IMR-90 (cell line): ENCODE data around the gene OR10G2. TPM values are rescaled to one million over a fixed set of nuclear protein-coding genes. Genes with fewer than 3 reads are reported as not detected.

Source experiments
- ATAC-seq: fragments of 200-7000 bp; cut with Tn5 transposase; 2 replicates; pipeline ENCODE4 v1.9.1; 2020; ENCODE audit warnings: low read depth, mild to moderate bottlenecking, moderate library complexity
- BruUV-seq: library from RNA; stranded (reverse); fragments of 400-500 nt; replicated peaks from 2 replicates; lab custom pipeline; 2021; lab: Mats Ljungman, UMichigan
- CTCF ChIA-PET: fragments of 300-600 bp; formaldehyde crosslinking; extraction: SDS; loops from one replicate; lab custom pipeline; 2021; ENCODE audit warnings: antibody characterized with exemption; lab: Yijun Ruan, JAX
- POLR2A ChIA-PET: fragments of 300-600 bp; sonication (Branson Sonifier 250); formaldehyde crosslinking; loops from one replicate; lab custom pipeline; 2022; ENCODE audit warnings: antibody characterized with exemption; ENCODE audit not compliant: unreplicated experiment; lab: Charles Lee
- DNase-seq: peaks from one replicate; pipeline ENCODE4 v3.0.0; 2013
- H2AFZ ChIP-seq: replicated peaks from 2 replicates; pipeline ENCODE3; 2013; ENCODE audit warnings: low read length, mild to moderate bottlenecking; ENCODE audit not compliant: poor library complexity
- H2AK5ac ChIP-seq: 2 replicates; pipeline ENCODE4 v1.6.1; 2013; ENCODE audit warnings: low read depth, low read length, inconsistent platforms
- H2AK9ac ChIP-seq: replicated peaks from 2 replicates; pipeline ENCODE3; 2013; ENCODE audit warnings: mild to moderate bottlenecking, low read depth, low read length, moderate library complexity; ENCODE audit not compliant: poor library complexity
- H2BK120ac ChIP-seq: 2 replicates; pipeline ENCODE4 v1.6.1; 2013; ENCODE audit warnings: low read depth, low read length, inconsistent platforms
- H2BK15ac ChIP-seq: 3 replicates; pipeline ENCODE4 v1.6.1; 2013; ENCODE audit warnings: low read depth, low read length, inconsistent platforms
- H2BK20ac ChIP-seq: 2 replicates; pipeline ENCODE4 v1.6.1; 2013; ENCODE audit warnings: low read depth, mild to moderate bottlenecking, inconsistent platforms, low read length, moderate library complexity
- H2BK5ac ChIP-seq: 2 replicates; pipeline ENCODE4 v1.6.1; 2013; ENCODE audit warnings: mild to moderate bottlenecking, low read depth, low read length, inconsistent platforms; ENCODE audit not compliant: poor library complexity, severe bottlenecking
- H3K14ac ChIP-seq: replicated peaks from 2 replicates; pipeline ENCODE4 v1.6.1; 2013; ENCODE audit warnings: low read depth, low read length, inconsistent platforms
- H3K18ac ChIP-seq: 2 replicates; pipeline ENCODE4 v1.6.1; 2013; ENCODE audit warnings: low read depth, low read length, control low read depth
- H3K23ac ChIP-seq: 2 replicates; pipeline ENCODE4 v1.6.1; 2013; ENCODE audit warnings: low read depth, low read length, inconsistent platforms
- H3K27ac ChIP-seq: 2 replicates; pipeline ENCODE4 v1.5.1; 2013; ENCODE audit warnings: mild to moderate bottlenecking, control low read depth, low read length; ENCODE audit not compliant: insufficient read depth
- H3K27me3 ChIP-seq: 2 replicates; pipeline ENCODE4 v1.6.1; 2013; ENCODE audit warnings: low read length; ENCODE audit not compliant: control insufficient read depth, insufficient read depth
- H3K36me3 ChIP-seq: 2 replicates; pipeline ENCODE4 v1.6.1; 2013; ENCODE audit warnings: low read length, mixed read lengths; ENCODE audit not compliant: control insufficient read depth, insufficient read depth
- H3K4ac ChIP-seq: 2 replicates; pipeline ENCODE4 v1.6.1; 2013; ENCODE audit warnings: low read depth, low read length, inconsistent platforms
- H3K4me1 ChIP-seq: 2 replicates; pipeline ENCODE4 v1.6.1; 2013; ENCODE audit warnings: low read length, mixed read lengths; ENCODE audit not compliant: control insufficient read depth, insufficient read depth
- H3K4me2 ChIP-seq: 2 replicates; pipeline ENCODE4 v1.6.1; 2013; ENCODE audit warnings: low read depth, mild to moderate bottlenecking, control low read depth, low read length, moderate library complexity
- H3K4me3 ChIP-seq: 2 replicates; pipeline ENCODE4 v1.5.1; 2013; ENCODE audit warnings: low read depth, mild to moderate bottlenecking, control low read depth, low read length, moderate library complexity; ENCODE audit not compliant: insufficient read depth
- H3K56ac ChIP-seq: 2 replicates; pipeline ENCODE4 v1.6.1; 2013; ENCODE audit warnings: low read length, inconsistent platforms; ENCODE audit not compliant: insufficient read depth; ENCODE audit errors: extremely low read depth
- H3K79me1 ChIP-seq, 2 experiments: 2 replicates each; pipeline ENCODE4 v1.6.1; 2013; ENCODE audit warnings: low read length in 2 of 2, inconsistent platforms in 1 of 2, low read depth in 1 of 2
- H3K9ac ChIP-seq: 2 replicates; pipeline ENCODE4 v1.6.1; 2013; ENCODE audit warnings: low read depth, low read length, control low read depth
- H3K9me1 ChIP-seq: 2 replicates; pipeline ENCODE4 v1.6.1; 2013; ENCODE audit warnings: low read length, inconsistent platforms; ENCODE audit not compliant: insufficient read depth
- H3K9me3 ChIP-seq: 2 replicates; pipeline ENCODE4 v1.6.1; 2013; ENCODE audit warnings: low read length; ENCODE audit not compliant: control insufficient read depth, insufficient read depth
- H4K20me1 ChIP-seq: 2 replicates; pipeline ENCODE4 v1.6.1; 2013; ENCODE audit warnings: low read length, inconsistent platforms; ENCODE audit not compliant: insufficient read depth
- H4K5ac ChIP-seq: 2 replicates; pipeline ENCODE4 v1.6.1; 2013; ENCODE audit warnings: mild to moderate bottlenecking, low read depth, low read length, control low read depth
- H4K8ac ChIP-seq, 2 experiments: 2 replicates each; pipeline ENCODE4 v1.6.1; 2013; ENCODE audit warnings: low read depth in 2 of 2, low read length in 2 of 2, control low read depth in 1 of 2, inconsistent platforms in 1 of 2
- H4K91ac ChIP-seq: 2 replicates; pipeline ENCODE4 v1.6.1; 2013; ENCODE audit warnings: low read depth, low read length, inconsistent platforms; ENCODE audit not compliant: insufficient read depth
- MXI1 ChIP-seq: IDR thresholded peaks from 2 replicates; pipeline ENCODE4 v1.6.1; 2012; ENCODE audit warnings: low read depth, mild to moderate bottlenecking, low read length, moderate library complexity, borderline replicate concordance
- NFE2L2 ChIP-seq: fragments of 150-350 bp; IDR thresholded peaks from 2 replicates; pipeline ENCODE4 v1.6.1; 2016; ENCODE audit warnings: low read depth, mild to moderate bottlenecking, low read length
- WGBS, 2 experiments: methylation state at CpG; one replicate each; pipeline versions ENCODE4 v1.1.5 to v1.1.7; 2013; ENCODE audit warnings: missing lambda C conversion rate in 2 of 2; ENCODE audit not compliant: insufficient read length in 1 of 2; ENCODE audit errors: extremely low coverage in 2 of 2; 5-methylcytosine and 5-hydroxymethylcytosine counted together
- dilution Hi-C: fragments of 300-500 bp; cut with HindIII; formaldehyde crosslinking; loops from one replicate; pipeline ENCODE4 v1.14.3; 2018; ENCODE audit warnings: low sequenced_read_pairs; ENCODE audit not compliant: unreplicated experiment
- in situ Hi-C: fragments of 300-500 bp; cut with MboI; formaldehyde crosslinking; loops from 3 replicates; pipeline ENCODE4 v1.14.3; 2019; ENCODE audit warnings: low sequenced_read_pairs, inconsistent platforms, mixed read lengths
- intact Hi-C: fragments of 100-400 bp; cut with micrococcal nuclease; formaldehyde crosslinking; loops from 2 replicates; pipeline ENCODE4 v1.10.0; 2022
- polyA plus RNA-seq, 3 experiments: library from polyadenylated mRNA; depleted of rRNA; stranded (reverse); fragments of >200 nt; gene quantifications; 2 replicates each; pipeline ENCODE4 v1.2.3, GENCODE V29; 2012; ENCODE audit warnings: low replicate concordance in 1 of 3
- total RNA-seq: library from RNA; depleted of rRNA; stranded (reverse); fragments of >200 nt; gene quantifications from 2 replicates; pipeline ENCODE4 v1.2.3, GENCODE V29; 2012

Gene OR10G2
- total and polyA plus RNA-seq, 2 of the 4 experiments (the other 2 are of a cell fraction), result not detected

- H3K27me3 ChIP-seq, result no peaks in the 10 kb centered on the region
- no peak overlapping the region for H2BK5ac ChIP-seq
- H3K9me1 ChIP-seq, result no peaks in the 10 kb centered on the region
- no peak overlapping the region for H4K5ac ChIP-seq
- no CpG with 5 or more reads among the region's 3 CpGs for WGBS, 2 experiments
- dilution Hi-C loops, result no loop called here
- H4K91ac ChIP-seq, result no peak overlapping the region
- no peak overlapping the region for H2BK120ac ChIP-seq
- H2BK20ac ChIP-seq, result no peak overlapping the region
- H3K9ac ChIP-seq, result no peak overlapping the region
- no peak overlapping the region for H3K23ac ChIP-seq
- CTCF ChIA-PET, result no interaction called here
- H3K9me3 ChIP-seq, result no peaks in the 10 kb centered on the region
- no peak overlapping the region for H3K27ac ChIP-seq
- POLR2A ChIA-PET, result no interaction called here
- no peak overlapping the region for H3K4me3 ChIP-seq
- no TSS peak for BruUV-seq
- H3K4me1 ChIP-seq, result no peaks in the 10 kb centered on the region
- H3K14ac ChIP-seq, result no peak overlapping the region
- in situ Hi-C loops, result no loop called here
- intact Hi-C loops, result no loop called here
- no peaks in the 10 kb centered on the region for H3K36me3 ChIP-seq
- no peak for TF ChIP-seq MXI1
- TF ChIP-seq NFE2L2, result no peak
- no peak overlapping the region for H2AFZ ChIP-seq
- ATAC-seq, result no peak
- H4K20me1 ChIP-seq, result no peaks in the 10 kb centered on the region
- H2BK15ac ChIP-seq, result no peak overlapping the region
- no peak overlapping the region for H3K56ac ChIP-seq
- no peak overlapping the region for H2AK5ac ChIP-seq
- H3K4ac ChIP-seq, result no peak overlapping the region
- no peak overlapping the region for H4K8ac ChIP-seq
- no peak overlapping the region for H3K4me2 ChIP-seq
- no peaks in the 10 kb centered on the region for H3K79me1 ChIP-seq
- H2AK9ac ChIP-seq, result no peak overlapping the region
- peak; percentile 24 for DNase-seq
- no peak overlapping the region for H3K18ac ChIP-seq
These were observed 8.1 kb downstream of the OR10G2 start for GRCh38 chr14:21626491-21627230.
